HCT116 (cell line): ENCODE data around the gene PRSS27. TPM values are rescaled to one million over a fixed set of nuclear protein-coding genes. Genes with fewer than 3 reads are reported as not detected.

Source experiments
- ATAC-seq: fragments of 200-7000 bp; cut with Tn5 transposase; 2 replicates; pipeline ENCODE4 v1.9.1; 2020; ENCODE audit warnings: mild to moderate bottlenecking, moderate library complexity
- BruUV-seq: library from RNA; stranded (reverse); fragments of 400-500 nt; replicated peaks from 2 replicates; lab custom pipeline; 2021; lab: Mats Ljungman, UMichigan
- CTCF ChIA-PET: fragments of 300-600 bp; sonication (Branson Sonifier 250); formaldehyde crosslinking; loops from one replicate; lab custom pipeline; 2021; ENCODE audit warnings: antibody characterized with exemption; lab: Charles Lee
- POLR2A ChIA-PET: fragments of 300-600, 350-600 bp; sonication (Branson Sonifier 250); formaldehyde crosslinking; loops from one replicate; lab custom pipeline; 2021; ENCODE audit warnings: antibody characterized with exemption; lab: Charles Lee
- RAD21 ChIA-PET, 2 experiments: fragments of 300-600 bp; sonication (Branson Sonifier 250); formaldehyde crosslinking; loops; one replicate each; lab custom pipeline; 2023; ENCODE audit warnings: low total read pairs in 2 of 2; ENCODE audit not compliant: uncharacterized antibody in 2 of 2, unreplicated experiment in 2 of 2, low non-redundant PET in 1 of 2; lab: Charles Lee
- DNase-seq: peaks from one replicate; pipeline ENCODE4 v3.0.0-alpha.2; 2010; ENCODE audit warnings: low read depth, low spot score
- H2AFZ ChIP-seq: fragments of 200-600 bp; shearing (Covaris generic), sonication (generic); 2 replicates; pipeline ENCODE4 v1.6.1; 2017; ENCODE audit warnings: low read depth, mixed run types, mixed read lengths, antibody characterized with exemption, low read length; ENCODE audit not compliant: poor library complexity, severe bottlenecking
- H3K27ac ChIP-seq: 2 replicates; pipeline ENCODE4 v1.5.1; 2012; ENCODE audit warnings: low read depth, low read length
- H3K27me3 ChIP-seq: fragments of 200-600 bp; sonication (generic); 2 replicates; pipeline ENCODE4 v1.6.1; 2016; ENCODE audit warnings: mixed run types, low read length, mixed read lengths; ENCODE audit not compliant: insufficient read depth
- H3K36me3 ChIP-seq, 2 experiments: fragments of 200-500 bp in 1 of 2; fragments of 200-600 bp in 1 of 2; sonication (Bioruptor generic) in 1 of 2; sonication (generic) in 1 of 2; 2 replicates each; pipeline versions ENCODE4 v1.5.1 to v1.6.1; 2014 to 2016; ENCODE audit warnings: low read length in 2 of 2, inconsistent platforms in 1 of 2, mixed read lengths in 1 of 2, mixed run types in 1 of 2; ENCODE audit not compliant: insufficient read depth in 2 of 2, control insufficient read depth in 1 of 2
- H3K4me1 ChIP-seq, 2 experiments: fragments of 200-600 bp in 1 of 2; sonication (generic) in 1 of 2; 2 replicates each; pipeline versions ENCODE4 v1.5.1 to v1.6.1; 2012 to 2017; ENCODE audit warnings: low read length in 2 of 2, inconsistent platforms in 1 of 2, mild to moderate bottlenecking in 1 of 2, mixed read lengths in 1 of 2, mixed run types in 1 of 2, moderate library complexity in 1 of 2; ENCODE audit not compliant: insufficient read depth in 2 of 2, control insufficient read depth in 1 of 2
- H3K4me2 ChIP-seq: fragments of 200-600 bp; sonication (generic); 2 replicates; pipeline ENCODE4 v1.6.1; 2017; ENCODE audit warnings: mixed run types, low read length, mixed read lengths
- H3K4me3 ChIP-seq, 2 experiments: fragments of 200-600 bp in 1 of 2; sonication (generic) in 1 of 2; replicated peaks in 1 of 2; 2 replicates each; pipeline ENCODE4 v1.5.1; 2011 to 2016; ENCODE audit warnings: low read length in 2 of 2, control low read depth in 1 of 2, low read depth in 1 of 2, mild to moderate bottlenecking in 1 of 2, mixed read lengths in 1 of 2, mixed run types in 1 of 2
- H3K79me2 ChIP-seq: fragments of 200-600 bp; sonication (generic); 2 replicates; pipeline ENCODE4 v1.6.1; 2017; ENCODE audit warnings: mild to moderate bottlenecking, mixed run types, low read length, moderate library complexity, mixed read lengths; ENCODE audit not compliant: insufficient read depth
- H3K9ac ChIP-seq: fragments of 200-600 bp; sonication (generic); 2 replicates; pipeline ENCODE4 v1.6.1; 2016; ENCODE audit warnings: low read length, mixed read lengths
- H3K9me2 ChIP-seq: fragments of 200-600 bp; sonication (generic), shearing (Covaris generic); 2 replicates; pipeline ENCODE4 v1.6.1; 2017; ENCODE audit warnings: mixed run types, mild to moderate bottlenecking, moderate library complexity; ENCODE audit not compliant: insufficient read depth
- H3K9me3 ChIP-seq, 2 experiments: fragments of 200-500 bp in 1 of 2; fragments of 200-600 bp in 1 of 2; sonication (Bioruptor generic) in 1 of 2; sonication (generic) in 1 of 2; 2 replicates each; pipeline ENCODE4 v1.6.1; 2014 to 2017; ENCODE audit warnings: low read length in 2 of 2, mixed read lengths in 2 of 2, inconsistent platforms in 1 of 2, low read depth in 1 of 2, mild to moderate bottlenecking in 1 of 2, mixed run types in 1 of 2, moderate library complexity in 1 of 2; ENCODE audit not compliant: control insufficient read depth in 1 of 2, insufficient read depth in 1 of 2
- H4K20me1 ChIP-seq: fragments of 200-600 bp; sonication (generic), shearing (Covaris generic); 2 replicates; pipeline ENCODE4 v1.6.1; 2017; ENCODE audit warnings: mixed run types, mild to moderate bottlenecking, moderate library complexity; ENCODE audit not compliant: insufficient read depth
- CBX3 ChIP-seq: IDR thresholded peaks from 2 replicates; pipeline ENCODE4 v1.6.1; 2012; ENCODE audit warnings: low read depth
- CEBPB ChIP-seq: IDR thresholded peaks from 2 replicates; pipeline ENCODE4 v1.6.1; 2012; ENCODE audit warnings: low read depth
- CTCF ChIP-seq, 3 experiments: fragments of 200-600 bp in 1 of 3; sonication (generic) in 1 of 3; IDR thresholded peaks in 2 of 3; conservative IDR thresholded peaks in 1 of 3; 2 replicates each; pipeline ENCODE4 v1.5.1; 2012 to 2017; ENCODE audit warnings: low read depth in 2 of 3, low read length in 2 of 3, antibody characterized with exemption in 1 of 3, borderline replicate concordance in 1 of 3, control low read depth in 1 of 3, mild to moderate bottlenecking in 1 of 3, mixed read lengths in 1 of 3, mixed run types in 1 of 3, moderate library complexity in 1 of 3; ENCODE audit not compliant: insufficient read depth in 1 of 3
- EGR1 ChIP-seq: IDR thresholded peaks from 2 replicates; pipeline ENCODE4 v1.6.1; 2012; ENCODE audit warnings: low read depth
- ELF1 ChIP-seq: IDR thresholded peaks from 2 replicates; pipeline ENCODE4 v1.6.1; 2012; ENCODE audit warnings: low read depth, borderline replicate concordance
- FOSL1 ChIP-seq: IDR thresholded peaks from 2 replicates; pipeline ENCODE4 v1.6.1; 2012; ENCODE audit warnings: low read depth
- JUND ChIP-seq: IDR thresholded peaks from 2 replicates; pipeline ENCODE4 v1.6.1; 2012
- MAX ChIP-seq: IDR thresholded peaks from 2 replicates; pipeline ENCODE4 v1.6.1; 2012
- POLR2A ChIP-seq: IDR thresholded peaks from 2 replicates; pipeline ENCODE4 v1.7.0; 2011; ENCODE audit warnings: borderline replicate concordance; ENCODE audit not compliant: insufficient read depth, insufficient read length; ENCODE audit errors: extremely low read depth
- POLR2AphosphoS5 ChIP-seq: IDR thresholded peaks from 2 replicates; pipeline ENCODE4 v1.6.1; 2011; ENCODE audit warnings: mild to moderate bottlenecking, low read depth, low read length, moderate library complexity
- SP1 ChIP-seq: IDR thresholded peaks from 2 replicates; pipeline ENCODE4 v1.6.1; 2012; ENCODE audit warnings: low read depth
- SRF ChIP-seq: IDR thresholded peaks from 2 replicates; pipeline ENCODE4 v1.6.1; 2012; ENCODE audit warnings: low read depth
- YY1 ChIP-seq: IDR thresholded peaks from 2 replicates; pipeline ENCODE4 v1.6.1; 2011; ENCODE audit warnings: low read length, low read depth, moderate library complexity, mild to moderate bottlenecking; ENCODE audit not compliant: insufficient replicate concordance; ENCODE audit errors: extremely low read depth
- ZBTB33 ChIP-seq: IDR thresholded peaks from 2 replicates; pipeline ENCODE4 v1.6.1; 2011; ENCODE audit warnings: mild to moderate bottlenecking, low read length, moderate library complexity; ENCODE audit not compliant: insufficient replicate concordance; ENCODE audit errors: extremely low read depth
- ZNF274 ChIP-seq: fragments of 200-500 bp; sonication (Bioruptor generic); IDR thresholded peaks from 2 replicates; pipeline ENCODE4 v1.6.1; 2014; ENCODE audit warnings: mild to moderate bottlenecking, low read depth, low read length, inconsistent platforms
- intact Hi-C: fragments of 100-400 bp; cut with micrococcal nuclease; formaldehyde crosslinking; loops from 2 replicates; pipeline ENCODE4 v1.10.0; 2022
- total RNA-seq: library from RNA; stranded (reverse); gene quantifications from one replicate; pipeline ENCODE4 v1.2.1, GENCODE V29; 2021; ENCODE audit not compliant: unreplicated experiment

PRSS27 gene
- total RNA-seq, 1 experiment from 2014 or later, result 3.3 TPM

DNA sequence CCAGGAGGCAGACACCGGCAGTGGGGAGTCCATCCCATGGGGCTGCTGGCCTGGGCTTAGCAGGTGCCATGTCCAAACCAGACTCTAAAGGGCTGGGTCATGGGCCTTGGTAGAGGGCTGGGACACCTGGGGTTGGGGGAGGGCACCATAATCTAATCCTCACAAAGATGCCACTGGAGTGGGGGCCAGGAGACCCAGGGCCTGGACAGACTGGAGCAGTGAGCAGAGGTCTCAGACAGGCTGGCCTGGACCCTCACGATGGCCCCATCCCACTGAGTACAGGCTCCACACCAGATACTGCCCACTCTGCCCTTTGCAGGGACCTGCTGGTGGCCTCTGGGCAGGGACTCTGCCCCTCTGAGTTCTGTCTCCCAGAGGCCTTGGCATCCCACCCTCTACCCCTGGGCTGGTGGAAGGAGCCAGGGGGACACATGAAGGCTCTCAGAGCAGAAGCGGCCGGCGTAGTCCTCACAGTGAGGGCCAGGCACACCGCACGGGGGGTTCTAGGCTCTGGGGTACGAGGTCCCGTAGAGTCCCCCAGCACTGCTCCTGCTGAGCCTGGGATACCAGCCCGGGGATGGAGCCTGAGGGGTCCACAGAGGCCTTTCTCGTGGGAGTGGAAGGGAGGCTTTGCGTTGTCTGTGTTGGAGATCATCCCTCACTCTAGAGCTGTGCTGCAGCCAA lies 22.4 kb upstream of the PRSS27 start:
- Histone ChIP-seq H3K9me2 (no peaks in the 10 kb centered on the region), H3K4me1 (peaks cover 0 to 8% of the 10 kb centered on the region in 2 experiments; a peak in 2 of 4 replicates), H3K27me3 (no peaks in the 10 kb centered on the region)
- ATAC-seq, result no peak
- no peak for TF ChIP-seq ZNF274
- TF ChIP-seq CBX3, result no peak
- TF ChIP-seq MAX, result no peak
- no peak for TF ChIP-seq POLR2AphosphoS5
- no peak for TF ChIP-seq POLR2A
- TF ChIP-seq EGR1, result no peak
- TF ChIP-seq, all 23 proteins: peak for 0
- BruUV-seq, result no TSS peak
- intact Hi-C loops, result no loop called here
- DNase-seq, result no peak
- Histone ChIP-seq H2AFZ (no peak overlapping the region), H3K36me3 (no peaks in the 10 kb centered on the region), H3K27ac (no peak overlapping the region), H3K4me2 (no peak overlapping the region), H3K9ac (no peak overlapping the region), H3K4me3 (no peak overlapping the region), H4K20me1 (no peaks in the 10 kb centered on the region), H3K79me2 (no peaks in the 10 kb centered on the region), H3K9me3 (no peaks in the 10 kb centered on the region)
- RAD21 ChIA-PET, result no interaction called here
- CTCF ChIA-PET, result no interaction called here
- POLR2A ChIA-PET, result interaction anchor here (0.7 kb wide), 1 partner anchor 36 kb away, joined by 5 read pairs; no protein-coding TSS in a partner anchor

DNA sequence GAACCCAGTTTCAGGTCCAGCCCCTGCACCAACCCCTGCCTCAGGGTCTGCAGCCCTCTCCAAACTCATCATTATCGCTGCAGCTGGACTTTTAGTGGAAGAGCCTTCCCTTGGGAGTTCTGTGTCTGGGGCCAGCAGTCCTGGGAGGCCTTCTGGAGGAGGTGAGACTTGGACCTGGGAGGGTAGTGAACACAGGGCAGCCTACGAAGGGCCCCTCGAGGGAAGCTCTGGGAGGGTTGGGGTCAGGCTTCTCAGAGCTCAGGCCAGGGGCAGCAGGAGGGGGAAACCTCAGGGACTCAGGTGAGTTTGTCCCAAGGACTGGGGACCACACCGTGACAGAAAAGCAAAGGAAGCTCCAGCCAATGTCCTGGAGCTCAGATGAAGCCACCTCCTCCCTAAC lies 21.1 kb upstream of the PRSS27 start:
- RAD21 ChIA-PET, result no interaction called here

More for the DNA sequence above, 21.1 kb upstream of the PRSS27 start:
- H2AFZ ChIP-seq, result no peak overlapping the region
- DNase-seq (no peak), ATAC-seq (no peak)
- H3K79me2 ChIP-seq, result no peaks in the 10 kb centered on the region
- H3K9me3 ChIP-seq, result no peaks in the 10 kb centered on the region
- no peaks in the 10 kb centered on the region for H4K20me1 ChIP-seq
- no peak overlapping the region for H3K27ac ChIP-seq
- H3K9me2 ChIP-seq, result no peaks in the 10 kb centered on the region
- TF ChIP-seq CTCF (IDR thresholded peaks at IDR 0.05 in 2 of 3, conservative IDR thresholded peaks at IDR 0.05 in 1 of 3; ENCODE audit: borderline replicate concordance in 1 of 3, insufficient read depth in 1 of 3, low read depth in 2 of 3, low read length in 2 of 3), result no peak
- TF ChIP-seq ZNF274, result no peak
- no peak for TF ChIP-seq CEBPB
- TF ChIP-seq ELF1, result no peak
- no peak for TF ChIP-seq EGR1
- no peak for TF ChIP-seq ZBTB33
- TF ChIP-seq SRF, result no peak
- no peak for TF ChIP-seq SP1
- no peak for TF ChIP-seq JUND
- no peak for TF ChIP-seq MAX
- no peak for TF ChIP-seq FOSL1
- TF ChIP-seq CBX3, result no peak
- no peak for TF ChIP-seq YY1
- intact Hi-C loops, result no loop called here
- CTCF ChIA-PET, result no interaction called here
- H3K4me2 ChIP-seq, result no peak overlapping the region
- H3K4me1 ChIP-seq, result peaks cover 0 to 8% of the 10 kb centered on the region in 2 experiments; a peak in 2 of 4 replicates
- POLR2A ChIA-PET, result interaction anchor here (1.3 kb wide), 1 partner anchor 10 kb away, joined by 4 read pairs; no protein-coding TSS in a partner anchor
- no peaks in the 10 kb centered on the region for H3K27me3 ChIP-seq
- H3K4me3 ChIP-seq, result no peak overlapping the region
- no TSS peak for BruUV-seq
- no peak overlapping the region for H3K9ac ChIP-seq
- H3K36me3 ChIP-seq, result no peaks in the 10 kb centered on the region
